Mesenteric fat pad (tissue), 1 donor: ENCODE data around the gene TAS2R38. TPM values are rescaled to one million over a fixed set of nuclear protein-coding genes. Genes with fewer than 3 reads are reported as not detected.

Experiments used
- total RNA-seq: library from RNA; stranded (reverse); fragmentation: NEBNext Ultra II Directional; extraction: Animal tissue kit (Norgen Biotek cat#: 25700); gene quantifications from one replicate; pipeline ENCODE4 v1.2.1, GENCODE V29; 2021
- donor health status: DM: yes; HTN: yes; CAD: no.

Gene TAS2R38
- total RNA-seq, 1 donor from 2014 or later, result not detected

Other genes with a start within 250 kb of the TAS2R38 start
- gene SSBP1, start 235.4 kb downstream of the TAS2R38 start, total RNA-seq, result 80.2 TPM
- 0.61 TPM for gene TAS2R3, start 209.7 kb downstream of the TAS2R38 start, total RNA-seq
- 0.67 TPM for gene TAS2R4, start 197.1 kb downstream of the TAS2R38 start, total RNA-seq
- 1.1 TPM for gene TAS2R5, start 183.6 kb downstream of the TAS2R38 start, total RNA-seq
- gene PRSS37, start 132.3 kb downstream of the TAS2R38 start, total RNA-seq, result not detected
- gene OR9A4, start 57.4 kb downstream of the TAS2R38 start, total RNA-seq, result not detected
- gene CLEC5A, start 26.8 kb downstream of the TAS2R38 start, total RNA-seq, result 2.6 TPM
- gene MGAM, start 22.1 kb upstream of the TAS2R38 start, total RNA-seq, result 17.0 TPM
- gene MGAM2, start 137.9 kb upstream of the TAS2R38 start, total RNA-seq, result 1.2 TPM